ENCODE results near the gene SPATA32. TPM values are rescaled to one million over a fixed set of nuclear protein-coding genes. Genes with fewer than 3 reads are reported as not detected.
A peak's percentile ranks its signal among the peaks of the same experiment; 100 is the strongest.

Gene SPATA32
- total RNA-seq, 1 donor from 2014 or later = not detected

DNA sequence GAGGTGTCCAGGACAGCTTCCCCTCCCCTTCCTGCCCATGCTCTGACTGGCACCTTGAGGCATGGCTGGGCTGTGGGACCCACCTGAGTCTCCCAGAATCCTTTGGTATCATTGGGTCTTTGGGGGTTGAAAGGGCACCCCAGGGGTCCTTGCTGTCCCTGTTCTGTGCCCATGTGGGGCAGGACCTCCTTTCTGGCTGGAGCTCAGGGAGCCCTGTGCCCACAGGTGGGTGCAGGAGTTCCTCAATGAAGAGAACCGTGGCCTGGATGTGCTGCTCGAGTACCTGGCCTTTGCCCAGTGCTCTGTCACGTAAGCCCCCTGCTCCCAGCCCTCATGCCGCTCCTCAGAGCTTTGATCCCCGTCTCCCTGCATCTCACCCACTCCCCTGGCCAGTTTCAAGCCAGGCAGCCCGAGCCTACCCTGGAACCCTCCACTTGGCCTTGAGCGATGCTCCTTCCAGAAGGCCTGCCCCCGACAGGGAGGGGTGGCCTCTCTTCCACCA lies 28.4 kb downstream of the SPATA32 start:
- H3K9me3 Mint-ChIP-seq (ENCODE audit: low read depth) = no peaks in the 10 kb centered on the region
- no peak for TF ChIP-seq CTCF (IDR thresholded peaks at IDR 0.05)

DNA sequence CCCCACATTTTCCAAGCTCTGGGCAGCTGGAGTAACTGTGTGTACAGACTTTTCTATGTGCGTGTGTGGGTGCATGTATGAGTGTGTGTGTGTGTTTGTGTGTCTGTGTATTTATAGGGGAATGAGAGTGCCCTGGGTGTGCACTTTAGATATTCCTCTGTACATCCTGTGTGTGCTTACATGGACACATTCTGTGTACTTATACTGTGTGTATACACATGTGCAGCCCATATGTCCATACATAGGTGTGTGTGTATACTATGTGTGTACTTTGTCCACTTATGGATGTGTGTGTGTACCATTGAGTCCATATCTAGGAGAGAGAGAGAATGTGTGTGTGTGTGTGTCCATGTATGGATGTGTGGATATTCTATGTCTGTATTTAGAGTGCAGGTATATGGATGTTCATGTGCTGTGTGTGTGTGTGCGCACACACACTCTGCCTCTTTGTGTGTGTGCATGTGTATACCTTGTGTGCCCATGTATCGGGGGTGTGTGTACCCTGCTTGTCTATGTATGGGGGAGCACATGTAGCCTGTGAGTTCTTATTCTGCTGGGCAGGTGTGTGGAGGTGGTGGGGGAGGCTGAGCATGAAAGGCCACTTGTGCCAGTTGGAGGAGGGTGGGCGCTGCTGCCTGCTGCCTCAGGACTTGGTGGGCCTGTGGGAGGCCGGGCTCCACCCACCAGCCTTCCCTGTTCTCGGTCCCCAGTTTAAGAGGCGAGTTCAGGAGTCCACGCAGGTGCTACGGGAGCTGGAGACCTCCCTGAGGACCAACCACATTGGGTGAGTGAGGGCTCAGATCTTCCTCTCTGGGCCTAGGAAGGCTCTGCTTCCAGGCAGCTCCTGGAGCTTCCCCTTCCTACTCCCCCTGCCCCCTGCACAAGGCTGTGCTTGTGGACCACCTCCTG lies 29.1 kb downstream of the SPATA32 start:
- H3K27me3 Mint-ChIP-seq (ENCODE audit: low read depth) = peaks cover 6% of the 10 kb centered on the region
- H3K9me3 Mint-ChIP-seq (ENCODE audit: low read depth) = no peaks in the 10 kb centered on the region
- H3K4me3 Mint-ChIP-seq (ENCODE audit: unreplicated experiment) = no peak overlapping the region
- TF ChIP-seq CTCF (IDR thresholded peaks at IDR 0.05) = no peak
- DNase-seq (ENCODE audit: low spot score) = no peak
- H3K36me3 Mint-ChIP-seq (ENCODE audit: low read depth) = no peaks in the 10 kb centered on the region
- H3K27ac Mint-ChIP-seq (ENCODE audit: unreplicated experiment) = no peak overlapping the region
- H3K4me1 Mint-ChIP-seq (ENCODE audit: low read depth) = no peaks in the 10 kb centered on the region

More for the DNA sequence above, 28.4 kb downstream of the SPATA32 start:
- DNase-seq (ENCODE audit: low spot score) = no peak
- Mint-ChIP-seq H3K4me3 (ENCODE audit: unreplicated experiment) (no peak overlapping the region), H3K36me3 (ENCODE audit: low read depth) (peaks cover 1% of the 10 kb centered on the region), H3K4me1 (ENCODE audit: low read depth) (no peaks in the 10 kb centered on the region), H3K27ac (ENCODE audit: unreplicated experiment) (no peak overlapping the region), H3K27me3 (ENCODE audit: low read depth) (peaks cover 6% of the 10 kb centered on the region)

DNA sequence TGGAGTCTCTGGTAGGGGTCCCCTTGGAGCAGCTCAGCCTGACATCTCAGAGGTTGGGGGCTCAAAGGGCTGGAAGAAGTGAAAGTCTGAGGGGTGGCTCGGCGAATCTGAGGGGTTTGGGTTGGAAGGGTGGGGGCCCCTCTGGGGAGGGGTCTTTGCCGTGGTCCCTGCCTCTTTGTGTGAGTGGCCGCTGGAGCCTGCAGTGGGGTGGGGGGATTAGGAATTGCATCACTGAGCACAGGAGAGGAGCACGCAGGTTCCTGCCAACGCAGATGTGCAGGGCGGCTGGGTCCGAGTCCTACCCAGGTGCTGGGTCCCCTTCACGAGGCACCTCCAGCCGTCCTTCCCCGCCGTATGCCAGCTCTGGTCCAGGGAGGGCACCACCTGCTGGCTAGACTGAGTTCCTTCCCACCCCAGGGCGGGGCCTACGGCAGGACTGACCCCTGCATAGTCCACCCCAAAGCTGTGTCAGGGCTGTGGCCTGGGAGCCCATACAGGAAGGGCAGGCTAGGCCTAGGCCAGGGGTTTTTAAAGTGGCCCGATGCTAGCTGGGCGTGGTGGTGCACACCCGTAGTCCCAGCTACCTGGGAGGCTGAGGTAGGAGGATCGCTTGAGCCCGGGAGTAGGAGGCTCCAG lies 30.3 kb downstream of the SPATA32 start:
- TF ChIP-seq CTCF (IDR thresholded peaks at IDR 0.05) = peak; percentile 60
- Mint-ChIP-seq H3K27me3 (ENCODE audit: low read depth) (peaks cover 3% of the 10 kb centered on the region), H3K4me3 (ENCODE audit: unreplicated experiment) (no peak overlapping the region), H3K27ac (ENCODE audit: unreplicated experiment) (no peak overlapping the region), H3K9me3 (ENCODE audit: low read depth) (no peaks in the 10 kb centered on the region), H3K36me3 (ENCODE audit: low read depth) (no peaks in the 10 kb centered on the region), H3K4me1 (ENCODE audit: low read depth) (no peaks in the 10 kb centered on the region)
- DNase-seq (ENCODE audit: low spot score) = peak; percentile 86

GRCh38 chr17:45230787-45231480 lies 31.0 kb downstream of the SPATA32 start:
- no peaks in the 10 kb centered on the region for H3K4me1 Mint-ChIP-seq (ENCODE audit: low read depth)
- H3K27ac Mint-ChIP-seq (ENCODE audit: unreplicated experiment) = no peak overlapping the region
- no peak for TF ChIP-seq CTCF (IDR thresholded peaks at IDR 0.05)
- DNase-seq (ENCODE audit: low spot score) = peak; percentile 86
- no peaks in the 10 kb centered on the region for H3K36me3 Mint-ChIP-seq (ENCODE audit: low read depth)
- no peak overlapping the region for H3K4me3 Mint-ChIP-seq (ENCODE audit: unreplicated experiment)
- no peaks in the 10 kb centered on the region for H3K9me3 Mint-ChIP-seq (ENCODE audit: low read depth)
- peaks cover 3% of the 10 kb centered on the region for H3K27me3 Mint-ChIP-seq (ENCODE audit: low read depth)

DNA sequence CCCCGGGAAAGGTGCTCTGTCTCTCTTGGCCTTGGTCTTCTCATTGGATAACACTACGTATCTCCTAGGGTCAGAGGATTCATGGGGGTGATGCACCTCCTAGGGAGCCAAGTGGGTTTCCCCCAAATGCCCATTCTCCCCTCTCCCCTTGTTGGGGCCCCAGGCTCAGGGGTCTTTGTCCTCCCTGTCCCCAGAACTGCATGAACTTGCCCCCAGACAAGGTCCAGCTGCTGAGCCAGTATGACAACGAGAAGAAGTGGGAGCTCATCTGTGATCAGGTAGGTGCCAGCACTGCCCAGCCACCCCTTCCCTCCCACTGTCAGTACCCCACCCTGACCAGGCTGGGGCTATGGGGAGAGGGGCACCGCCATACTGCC lies 31.5 kb downstream of the SPATA32 start:
- H3K4me3 Mint-ChIP-seq (ENCODE audit: unreplicated experiment) = no peak overlapping the region
- H3K27me3 Mint-ChIP-seq (ENCODE audit: low read depth) = peaks cover 3% of the 10 kb centered on the region
- no peak for TF ChIP-seq CTCF (IDR thresholded peaks at IDR 0.05)
- no peaks in the 10 kb centered on the region for H3K36me3 Mint-ChIP-seq (ENCODE audit: low read depth)
- no peak for DNase-seq (ENCODE audit: low spot score)
- H3K4me1 Mint-ChIP-seq (ENCODE audit: low read depth) = no peaks in the 10 kb centered on the region
- no peak overlapping the region for H3K27ac Mint-ChIP-seq (ENCODE audit: unreplicated experiment)
- no peaks in the 10 kb centered on the region for H3K9me3 Mint-ChIP-seq (ENCODE audit: low read depth)

Data from chondrocyte (in vitro differentiated cells).